Stimulated activated CD4-positive, alpha-beta T cell treated with anti-CD3 and anti-CD28 coated beads, Interleukin-4, amount 100 ng/mL, for 1 hour (primary cell): ENCODE data around the gene FITM2.

Experiments used
- DNase-seq: peaks from one replicate; pipeline ENCODE4 v3.0.0-alpha.2; 2020

Gene FITM2

GRCh38 chr20:44274303-44275017, 36.5 kb downstream of the FITM2 start:
- DNase-seq, result no peak

GRCh38 chr20:44273231-44274215, 37.5 kb downstream of the FITM2 start:
- no peak for DNase-seq

- DNase-seq, result no peak
Observed at GRCh38 chr20:44271915-44272663, 38.9 kb downstream of the FITM2 start.

- DNase-seq, result no peak
Observed at GRCh38 chr20:44268802-44269201, 42.2 kb downstream of the FITM2 start.

GRCh38 chr20:44264287-44264686, 46.7 kb downstream of the FITM2 start:
- no peak for DNase-seq

- DNase-seq, result no peak
Observed at GRCh38 chr20:44258226-44258890, 52.6 kb downstream of the FITM2 start.

GRCh38 chr20:44256961-44257360, 54.0 kb downstream of the FITM2 start:
- DNase-seq, result no peak

- no peak for DNase-seq
Observed at GRCh38 chr20:44255942-44256341, 55.1 kb downstream of the FITM2 start.

GRCh38 chr20:44254073-44254472, 56.9 kb downstream of the FITM2 start:
- no peak for DNase-seq

- no peak for DNase-seq
Observed at GRCh38 chr20:44253528-44253927, 57.5 kb downstream of the FITM2 start.
